ENCODE results near the gene EMILIN2. TPM values are rescaled to one million over a fixed set of nuclear protein-coding genes. Genes with fewer than 3 reads are reported as not detected.

The EMILIN2 gene
- total and polyA plus RNA-seq, 2 of the 8 experiments (the other 6 are each of a cell fraction or from before 2014, with no cell fraction given) = 6.0 to 7.5 TPM

DNA sequence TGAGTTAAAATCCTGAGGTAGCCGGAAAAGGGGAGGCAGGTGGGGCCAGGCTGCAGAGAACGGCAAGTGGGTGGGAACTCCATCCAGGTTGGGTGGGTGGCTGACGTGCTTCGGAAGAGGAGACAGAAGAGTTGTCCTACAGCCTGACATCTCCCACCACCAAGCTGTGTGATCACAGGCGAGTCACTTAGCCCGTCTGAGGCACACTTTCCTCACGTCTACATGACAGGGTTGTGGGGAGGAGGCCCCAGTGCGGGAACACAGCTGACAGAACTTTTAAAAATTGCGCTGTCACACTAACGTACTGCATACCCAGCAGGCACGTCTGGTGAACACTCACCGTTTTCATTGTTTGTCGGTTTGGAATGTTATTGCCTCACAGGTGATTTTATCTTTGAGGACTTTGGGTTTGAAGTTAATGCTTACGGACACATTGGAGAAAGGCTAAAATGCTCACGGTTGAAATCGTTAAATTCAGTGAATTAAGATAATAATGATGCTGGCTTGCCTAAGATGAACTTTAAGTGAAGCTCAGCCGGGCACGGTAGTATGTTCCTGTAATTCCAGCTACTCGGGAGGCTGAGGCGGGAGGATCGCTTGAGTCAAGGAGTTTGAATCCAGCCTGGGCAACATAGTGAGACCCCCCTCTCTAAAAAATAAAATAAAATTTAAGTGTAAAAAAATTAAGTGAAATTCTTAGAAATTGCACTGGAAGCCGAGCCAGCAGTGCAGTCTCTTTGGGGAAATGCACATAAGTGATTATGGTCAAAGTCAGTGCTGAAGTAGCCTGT lies 8.9 kb downstream of the EMILIN2 start (continued):
- TF ChIP-seq SRF (IDR thresholded peaks at IDR 0.05; ENCODE audit: low read depth, low read length) = no peak
